IMR-90 (cell line): ENCODE data around the gene ETHE1. TPM values are rescaled to one million over a fixed set of nuclear protein-coding genes. Genes with fewer than 3 reads are reported as not detected.

Experiments
- ATAC-seq: fragments of 200-7000 bp; cut with Tn5 transposase; 2 replicates; pipeline ENCODE4 v1.9.1; 2020; ENCODE audit warnings: low read depth, mild to moderate bottlenecking, moderate library complexity
- Bru-seq: library from RNA; stranded (reverse); fragments of 400-500 nt; gene quantifications from one replicate; lab custom pipeline; 2021; lab: Mats Ljungman, UMichigan
- BruChase-seq, 2 experiments: library from RNA; stranded (reverse); fragments of 400-500 nt; gene quantifications; one replicate each; lab custom pipeline; 2021; lab: Mats Ljungman, UMichigan
- BruUV-seq: library from RNA; stranded (reverse); fragments of 400-500 nt; replicated peaks from 2 replicates; lab custom pipeline; 2021; lab: Mats Ljungman, UMichigan
- CTCF ChIA-PET: fragments of 300-600 bp; formaldehyde crosslinking; extraction: SDS; loops from one replicate; lab custom pipeline; 2021; ENCODE audit warnings: antibody characterized with exemption; lab: Yijun Ruan, JAX
- POLR2A ChIA-PET: fragments of 300-600 bp; sonication (Branson Sonifier 250); formaldehyde crosslinking; loops from one replicate; lab custom pipeline; 2022; ENCODE audit warnings: antibody characterized with exemption; ENCODE audit not compliant: unreplicated experiment; lab: Charles Lee
- DNase-seq: peaks from one replicate; pipeline ENCODE4 v3.0.0; 2013
- H2AFZ ChIP-seq: replicated peaks from 2 replicates; pipeline ENCODE3; 2013; ENCODE audit warnings: low read length, mild to moderate bottlenecking; ENCODE audit not compliant: poor library complexity
- H2AK5ac ChIP-seq: 2 replicates; pipeline ENCODE4 v1.6.1; 2013; ENCODE audit warnings: low read depth, low read length, inconsistent platforms
- H2AK9ac ChIP-seq: replicated peaks from 2 replicates; pipeline ENCODE3; 2013; ENCODE audit warnings: mild to moderate bottlenecking, low read depth, low read length, moderate library complexity; ENCODE audit not compliant: poor library complexity
- H2BK120ac ChIP-seq: 2 replicates; pipeline ENCODE4 v1.6.1; 2013; ENCODE audit warnings: low read depth, low read length, inconsistent platforms
- H2BK15ac ChIP-seq: 3 replicates; pipeline ENCODE4 v1.6.1; 2013; ENCODE audit warnings: low read depth, low read length, inconsistent platforms
- H2BK20ac ChIP-seq: 2 replicates; pipeline ENCODE4 v1.6.1; 2013; ENCODE audit warnings: low read depth, mild to moderate bottlenecking, inconsistent platforms, low read length, moderate library complexity
- H2BK5ac ChIP-seq: 2 replicates; pipeline ENCODE4 v1.6.1; 2013; ENCODE audit warnings: mild to moderate bottlenecking, low read depth, low read length, inconsistent platforms; ENCODE audit not compliant: poor library complexity, severe bottlenecking
- H3K14ac ChIP-seq: replicated peaks from 2 replicates; pipeline ENCODE4 v1.6.1; 2013; ENCODE audit warnings: low read depth, low read length, inconsistent platforms
- H3K18ac ChIP-seq: 2 replicates; pipeline ENCODE4 v1.6.1; 2013; ENCODE audit warnings: low read depth, low read length, control low read depth
- H3K23ac ChIP-seq: 2 replicates; pipeline ENCODE4 v1.6.1; 2013; ENCODE audit warnings: low read depth, low read length, inconsistent platforms
- H3K27ac ChIP-seq: 2 replicates; pipeline ENCODE4 v1.5.1; 2013; ENCODE audit warnings: mild to moderate bottlenecking, control low read depth, low read length; ENCODE audit not compliant: insufficient read depth
- H3K27me3 ChIP-seq: 2 replicates; pipeline ENCODE4 v1.6.1; 2013; ENCODE audit warnings: low read length; ENCODE audit not compliant: control insufficient read depth, insufficient read depth
- H3K36me3 ChIP-seq: 2 replicates; pipeline ENCODE4 v1.6.1; 2013; ENCODE audit warnings: low read length, mixed read lengths; ENCODE audit not compliant: control insufficient read depth, insufficient read depth
- H3K4ac ChIP-seq: 2 replicates; pipeline ENCODE4 v1.6.1; 2013; ENCODE audit warnings: low read depth, low read length, inconsistent platforms
- H3K4me1 ChIP-seq: 2 replicates; pipeline ENCODE4 v1.6.1; 2013; ENCODE audit warnings: low read length, mixed read lengths; ENCODE audit not compliant: control insufficient read depth, insufficient read depth
- H3K4me2 ChIP-seq: 2 replicates; pipeline ENCODE4 v1.6.1; 2013; ENCODE audit warnings: low read depth, mild to moderate bottlenecking, control low read depth, low read length, moderate library complexity
- H3K4me3 ChIP-seq: 2 replicates; pipeline ENCODE4 v1.5.1; 2013; ENCODE audit warnings: low read depth, mild to moderate bottlenecking, control low read depth, low read length, moderate library complexity; ENCODE audit not compliant: insufficient read depth
- H3K56ac ChIP-seq: 2 replicates; pipeline ENCODE4 v1.6.1; 2013; ENCODE audit warnings: low read length, inconsistent platforms; ENCODE audit not compliant: insufficient read depth; ENCODE audit errors: extremely low read depth
- H3K79me1 ChIP-seq, 2 experiments: 2 replicates each; pipeline ENCODE4 v1.6.1; 2013; ENCODE audit warnings: low read length in 2 of 2, inconsistent platforms in 1 of 2, low read depth in 1 of 2
- H3K9ac ChIP-seq: 2 replicates; pipeline ENCODE4 v1.6.1; 2013; ENCODE audit warnings: low read depth, low read length, control low read depth
- H3K9me1 ChIP-seq: 2 replicates; pipeline ENCODE4 v1.6.1; 2013; ENCODE audit warnings: low read length, inconsistent platforms; ENCODE audit not compliant: insufficient read depth
- H3K9me3 ChIP-seq: 2 replicates; pipeline ENCODE4 v1.6.1; 2013; ENCODE audit warnings: low read length; ENCODE audit not compliant: control insufficient read depth, insufficient read depth
- H4K20me1 ChIP-seq: 2 replicates; pipeline ENCODE4 v1.6.1; 2013; ENCODE audit warnings: low read length, inconsistent platforms; ENCODE audit not compliant: insufficient read depth
- H4K5ac ChIP-seq: 2 replicates; pipeline ENCODE4 v1.6.1; 2013; ENCODE audit warnings: mild to moderate bottlenecking, low read depth, low read length, control low read depth
- H4K8ac ChIP-seq, 2 experiments: 2 replicates each; pipeline ENCODE4 v1.6.1; 2013; ENCODE audit warnings: low read depth in 2 of 2, low read length in 2 of 2, control low read depth in 1 of 2, inconsistent platforms in 1 of 2
- H4K91ac ChIP-seq: 2 replicates; pipeline ENCODE4 v1.6.1; 2013; ENCODE audit warnings: low read depth, low read length, inconsistent platforms; ENCODE audit not compliant: insufficient read depth
- CHD1 ChIP-seq: IDR thresholded peaks from 2 replicates; pipeline ENCODE4 v1.6.1; 2012; ENCODE audit warnings: low read depth, low read length, improper control_type of control experiment
- MAZ ChIP-seq: IDR thresholded peaks from 2 replicates; pipeline ENCODE4 v1.6.1; 2012; ENCODE audit warnings: low read depth, mild to moderate bottlenecking, low read length, improper control_type of control experiment, moderate library complexity, borderline replicate concordance
- POLR2A ChIP-seq: IDR thresholded peaks from 2 replicates; pipeline ENCODE4 v1.6.1; 2012; ENCODE audit warnings: mild to moderate bottlenecking, low read depth, low read length
- RCOR1 ChIP-seq: IDR thresholded peaks from 2 replicates; pipeline ENCODE4 v1.6.1; 2012; ENCODE audit warnings: mild to moderate bottlenecking, low read length, improper control_type of control experiment; ENCODE audit not compliant: insufficient replicate concordance
- WGBS, 2 experiments: methylation state at CpG; one replicate each; pipeline versions ENCODE4 v1.1.5 to v1.1.7; 2013; ENCODE audit warnings: missing lambda C conversion rate in 2 of 2; ENCODE audit not compliant: insufficient read length in 1 of 2; ENCODE audit errors: extremely low coverage in 2 of 2; 5-methylcytosine and 5-hydroxymethylcytosine counted together
- dilution Hi-C: fragments of 300-500 bp; cut with HindIII; formaldehyde crosslinking; loops from one replicate; pipeline ENCODE4 v1.14.3; 2018; ENCODE audit warnings: low sequenced_read_pairs; ENCODE audit not compliant: unreplicated experiment
- in situ Hi-C: fragments of 300-500 bp; cut with MboI; formaldehyde crosslinking; loops from 3 replicates; pipeline ENCODE4 v1.14.3; 2019; ENCODE audit warnings: low sequenced_read_pairs, inconsistent platforms, mixed read lengths
- intact Hi-C: fragments of 100-400 bp; cut with micrococcal nuclease; formaldehyde crosslinking; loops from 2 replicates; pipeline ENCODE4 v1.10.0; 2022
- long read RNA-seq: library from polyadenylated mRNA; unstranded; transcript quantifications from one replicate; pipeline ENCODE4 v2.0.0, GENCODE V29; 2021; ENCODE audit not compliant: unreplicated experiment
- polyA plus RNA-seq, 3 experiments: library from polyadenylated mRNA; depleted of rRNA; stranded (reverse); fragments of >200 nt; gene quantifications; 2 replicates each; pipeline ENCODE4 v1.2.3, GENCODE V29; 2012; ENCODE audit warnings: low replicate concordance in 1 of 3
- total RNA-seq: library from RNA; depleted of rRNA; stranded (reverse); fragments of >200 nt; gene quantifications from 2 replicates; pipeline ENCODE4 v1.2.3, GENCODE V29; 2012; rRNA removed

ETHE1 gene, protein sequence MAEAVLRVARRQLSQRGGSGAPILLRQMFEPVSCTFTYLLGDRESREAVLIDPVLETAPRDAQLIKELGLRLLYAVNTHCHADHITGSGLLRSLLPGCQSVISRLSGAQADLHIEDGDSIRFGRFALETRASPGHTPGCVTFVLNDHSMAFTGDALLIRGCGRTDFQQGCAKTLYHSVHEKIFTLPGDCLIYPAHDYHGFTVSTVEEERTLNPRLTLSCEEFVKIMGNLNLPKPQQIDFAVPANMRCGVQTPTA
- 141 and 161 TPM in 2 replicates for total RNA-seq
- polyA plus RNA-seq (2012; rRNA removed): 233 and 249 TPM in 2 replicates
- polyA plus RNA-seq (2012; cell fraction: cytosol; rRNA removed): 116 and 285 TPM in 2 replicates
- polyA plus RNA-seq (2012; cell fraction: nucleus; rRNA removed; ENCODE audit: low replicate concordance): 66.3 and 168 TPM in 2 replicates
- percentile 71 among the genes with signal in this experiment for Bru-seq, nascent RNA
- BruChase-seq, experiment 1, labeled RNA remaining after a 6-hour chase: percentile 84 among the genes with signal in this experiment
- percentile 78 among the genes with signal in this experiment for BruChase-seq, experiment 2, labeled RNA remaining after a 2-hour chase
- long read RNA-seq, transcript ETHE1-201 (7 exons, 963 nt): major isoform, 34 of 50 reads
- long read RNA-seq, transcript ETHE1-202 (6 exons, 702 nt): minor isoform, 9 of 50 reads
- long read RNA-seq, partial matches to known transcripts: 1 of 50 reads
- long read RNA-seq, other reads (novel, unspliced or antisense): 6 of 50 reads

DNA sequence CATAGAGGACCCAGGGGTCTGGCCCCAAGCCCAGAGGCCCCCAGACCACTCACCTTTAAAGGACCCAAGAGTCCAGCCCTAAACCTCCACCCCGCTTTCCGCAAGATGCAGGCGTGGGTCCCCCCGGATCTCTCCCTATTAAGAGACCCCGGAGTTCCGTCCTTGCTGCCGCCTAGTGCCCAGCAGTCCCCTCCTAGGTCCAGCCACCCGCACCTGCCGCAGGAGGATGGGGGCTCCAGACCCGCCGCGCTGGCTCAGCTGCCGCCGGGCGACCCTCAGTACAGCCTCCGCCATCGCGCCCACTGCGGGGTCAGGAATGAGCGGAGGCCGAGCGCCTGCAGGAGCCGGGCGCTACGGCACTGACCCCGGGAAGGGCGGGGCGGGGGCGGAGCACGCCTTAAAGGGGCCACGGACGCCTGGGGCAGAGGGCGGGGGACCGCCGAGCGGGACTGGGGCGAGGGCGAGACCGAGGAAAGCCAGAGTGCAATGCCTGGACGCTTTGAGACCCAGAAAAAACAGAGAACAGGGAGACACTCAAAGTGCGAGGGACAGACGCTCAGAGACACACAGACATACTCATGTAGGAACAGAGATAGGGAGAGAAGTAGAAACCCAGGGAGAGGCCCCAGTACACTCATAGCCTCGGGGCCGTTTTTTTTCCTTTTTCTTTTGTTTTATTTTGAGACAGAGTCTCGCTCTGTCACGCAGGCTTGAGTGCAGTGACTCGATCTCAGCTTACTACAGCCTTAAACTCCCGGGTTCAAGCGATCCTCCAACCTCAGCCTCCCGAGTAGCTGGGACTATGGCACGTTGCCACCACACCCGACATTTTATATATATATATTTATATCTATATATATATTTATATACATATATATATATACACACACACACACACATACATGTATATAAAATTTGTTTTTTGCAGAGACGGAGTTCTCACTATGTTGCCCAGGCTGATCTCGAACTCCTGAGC lies at the start of gene ETHE1:
ETHE1 (minus strand) TSS at position 318 of the 976 bp plus-strand sequence; CDS start at position 294, 24 bp downstream.
- peaks cover 17 to 55% of the 10 kb centered on the region in 2 experiments; a peak in 3 of 4 replicates for H3K79me1 ChIP-seq
- WGBS, 2 experiments: 0% methylated on average over 13 of the region's 54 CpGs; no CpG with 5 or more reads in 1 of the 2 experiments
- H4K20me1 ChIP-seq: peaks cover 6% of the 10 kb centered on the region
- ChIA-PET CTCF (interaction anchor here (1.3 to 1.7 kb wide), 2 partner anchors 8 to 80 kb away, joined by 5 to 13 read pairs; no protein-coding TSS in a partner anchor), POLR2A (interaction anchor here (0.6 kb wide), 1 partner anchor 225 kb away, joined by 9 read pairs; no protein-coding TSS in a partner anchor)
- in situ Hi-C loops (loop anchor here (10.0 kb wide), 1 partner anchor 422 kb away; no protein-coding TSS in a partner anchor), intact Hi-C loops (no loop called here), dilution Hi-C loops (no loop called here)
- H2AFZ ChIP-seq: peak within 1 kb of the TSS; percentile 94
- H3K9ac ChIP-seq: peak within 1 kb of the TSS; percentile 82
- peak within 1 kb of the TSS; percentile 93 for H3K14ac ChIP-seq
- BruUV-seq: no TSS peak
- peak within 1 kb of the TSS; percentile 98 for H3K4me2 ChIP-seq
- peaks cover 4% of the 10 kb centered on the region for H3K4me1 ChIP-seq
- no peaks in the 10 kb centered on the region for H3K9me3 ChIP-seq
- H2AK9ac ChIP-seq: peak within 1 kb of the TSS; percentile 84
- H3K4ac ChIP-seq: peak within 1 kb of the TSS; percentile 96
- DNase-seq (peak; percentile 31), ATAC-seq (peak; percentile 90)
- TF ChIP-seq RCOR1: no peak
- no peak for TF ChIP-seq CHD1
- peak; percentile 60 for TF ChIP-seq POLR2A
- peak; percentile 70 for TF ChIP-seq MAZ
- H2AK5ac ChIP-seq: peak within 1 kb of the TSS; percentile 67
- H3K56ac ChIP-seq: peak within 1 kb of the TSS; percentile 89
- H4K8ac ChIP-seq: peak within 1 kb of the TSS; percentile 91 to 100
- peak within 1 kb of the TSS; percentile 83; the same call in 1 of the 2 replicates for H2BK20ac ChIP-seq
- peak within 1 kb of the TSS; percentile 82 for H2BK5ac ChIP-seq
- peak within 1 kb of the TSS; percentile 96 for H3K4me3 ChIP-seq
- no peaks in the 10 kb centered on the region for H3K27me3 ChIP-seq
- H2BK15ac ChIP-seq: peak within 1 kb of the TSS; percentile 82; the same call in 1 of the 3 replicates
- no peaks in the 10 kb centered on the region for H3K36me3 ChIP-seq
- H3K18ac ChIP-seq: peak within 1 kb of the TSS; percentile 93
- peak within 1 kb of the TSS; percentile 89 for H4K91ac ChIP-seq
- peaks cover 11% of the 10 kb centered on the region for H3K9me1 ChIP-seq
- H3K27ac ChIP-seq: peak within 1 kb of the TSS; percentile 78
- peak within 1 kb of the TSS; percentile 98 for H3K23ac ChIP-seq
- peak within 1 kb of the TSS; percentile 98 for H2BK120ac ChIP-seq
- H4K5ac ChIP-seq: peak within 1 kb of the TSS; percentile 95
